ENCODE results near the gene ZNF428. TPM values are rescaled to one million over a fixed set of nuclear protein-coding genes. Genes with fewer than 3 reads are reported as not detected.
"Not testable (repeated sequence)": the region's sequence is repeated elsewhere in the genome, so short reads cannot be mapped to it uniquely, and the experiment has no call there.

Gene ZNF428
- total and polyA plus RNA-seq, 4 donors, result 27.9 to 95.3 (median 46.2) TPM

- TF ChIP-seq CTCF (IDR thresholded peaks at IDR 0.05; ENCODE audit: control extremely low read depth, extremely low read depth), result no peak
- Histone ChIP-seq H3K4me1 (ENCODE audit: control insufficient read depth in 5 of 5, insufficient read depth in 5 of 5, low read length in 5 of 5) (no peaks in the 10 kb centered on the region), H3K9me3 (ENCODE audit: control insufficient read depth in 4 of 4, insufficient read depth in 3 of 4, low read length in 3 of 4) (no peaks in the 10 kb centered on the region), H3K9ac (ENCODE audit: insufficient read depth in 1 of 2, low read length in 2 of 2) (no peak overlapping the region), H3K27me3 (ENCODE audit: control insufficient read depth in 3 of 3, insufficient read depth in 3 of 3, low read length in 2 of 3) (no peaks in the 10 kb centered on the region), H3K4me3 (no peak overlapping the region), H3K36me3 (ENCODE audit: control insufficient read depth in 4 of 4, insufficient read depth in 4 of 4, low read length in 4 of 4) (peaks cover 6 to 22% (median 12%) of the 10 kb centered on the region in 4 donors), H3K27ac (ENCODE audit: low read depth in 1 of 2, low read length in 1 of 2) (no peak overlapping the region)
- WGBS, 2 donors, result 92 to 95% methylated on average over 7 of the region's 7 CpGs
- no peak for DNase-seq
- ATAC-seq (ENCODE audit: insufficient read depth, low FRiP score), result no peak
Measured at GRCh38 chr19:43606569-43607229, 12.7 kb downstream of the ZNF428 start.

- H3K9ac ChIP-seq (ENCODE audit: insufficient read depth in 1 of 2, low read length in 2 of 2), result no peak overlapping the region
Measured at GRCh38 chr19:43605875-43606568, 13.4 kb downstream of the ZNF428 start.

GRCh38 chr19:43600326-43600725 is 19.1 kb downstream of the ZNF428 start:
- 84 to 86% methylated on average over 5 of the region's 5 CpGs for WGBS, 2 donors

More at GRCh38 chr19:43605875-43606568, 13.4 kb downstream of the ZNF428 start:
- ATAC-seq (ENCODE audit: insufficient read depth, low FRiP score) (no peak), DNase-seq (no peak)
- 87 to 88% methylated on average over 7 of the region's 7 CpGs for WGBS, 2 donors
- no peak for TF ChIP-seq CTCF (IDR thresholded peaks at IDR 0.05; ENCODE audit: control extremely low read depth, extremely low read depth)
- no peaks in the 10 kb centered on the region for H3K9me3 ChIP-seq (ENCODE audit: control insufficient read depth in 4 of 4, insufficient read depth in 3 of 4, low read length in 3 of 4)
- no peak overlapping the region for H3K4me3 ChIP-seq
- no peaks in the 10 kb centered on the region for H3K27me3 ChIP-seq (ENCODE audit: control insufficient read depth in 3 of 3, insufficient read depth in 3 of 3, low read length in 2 of 3)
- no peaks in the 10 kb centered on the region for H3K4me1 ChIP-seq (ENCODE audit: control insufficient read depth in 5 of 5, insufficient read depth in 5 of 5, low read length in 5 of 5)
- H3K36me3 ChIP-seq (ENCODE audit: control insufficient read depth in 4 of 4, insufficient read depth in 4 of 4, low read length in 4 of 4), result peaks cover 6 to 21% (median 14%) of the 10 kb centered on the region in 4 donors
- no peak overlapping the region for H3K27ac ChIP-seq (ENCODE audit: low read depth in 1 of 2, low read length in 1 of 2)

GRCh38 chr19:43599635-43600295 is 19.7 kb downstream of the ZNF428 start:
- no peaks in the 10 kb centered on the region for H3K27me3 ChIP-seq (ENCODE audit: control insufficient read depth in 3 of 3, insufficient read depth in 3 of 3, low read length in 2 of 3)

More at GRCh38 chr19:43600326-43600725, 19.1 kb downstream of the ZNF428 start:
- H3K27ac ChIP-seq (ENCODE audit: low read depth in 1 of 2, low read length in 1 of 2); ATAC-seq (ENCODE audit: insufficient read depth, low FRiP score); H3K9me3 ChIP-seq (ENCODE audit: control insufficient read depth in 4 of 4, insufficient read depth in 3 of 4, low read length in 3 of 4); DNase-seq; H3K27me3 ChIP-seq (ENCODE audit: control insufficient read depth in 3 of 3, insufficient read depth in 3 of 3, low read length in 2 of 3); H3K4me3 ChIP-seq; H3K9ac ChIP-seq (ENCODE audit: insufficient read depth in 1 of 2, low read length in 2 of 2): not testable (repeated sequence)
- Histone ChIP-seq H3K4me1 (ENCODE audit: control insufficient read depth in 5 of 5, insufficient read depth in 5 of 5, low read length in 5 of 5) (peaks cover 0 to 14% (median 6%) of the 10 kb centered on the region in 5 donors), H3K36me3 (ENCODE audit: control insufficient read depth in 4 of 4, insufficient read depth in 4 of 4, low read length in 4 of 4) (peaks cover 3 to 21% (median 6%) of the 10 kb centered on the region in 4 donors)

More at GRCh38 chr19:43599635-43600295, 19.7 kb downstream of the ZNF428 start:
- no peak for DNase-seq
- H3K9me3 ChIP-seq (ENCODE audit: control insufficient read depth in 4 of 4, insufficient read depth in 3 of 4, low read length in 3 of 4), result no peaks in the 10 kb centered on the region
- peaks cover 3 to 21% (median 6%) of the 10 kb centered on the region in 4 donors for H3K36me3 ChIP-seq (ENCODE audit: control insufficient read depth in 4 of 4, insufficient read depth in 4 of 4, low read length in 4 of 4)
- TF ChIP-seq CTCF (IDR thresholded peaks at IDR 0.05; ENCODE audit: control extremely low read depth, extremely low read depth), result no peak
- WGBS, 2 donors, result 83 to 95% methylated on average over 4 of the region's 4 CpGs
- peaks cover 0 to 17% (median 7%) of the 10 kb centered on the region in 5 donors for H3K4me1 ChIP-seq (ENCODE audit: control insufficient read depth in 5 of 5, insufficient read depth in 5 of 5, low read length in 5 of 5)
- H3K9ac ChIP-seq (ENCODE audit: insufficient read depth in 1 of 2, low read length in 2 of 2), result no peak overlapping the region
- no peak for ATAC-seq (ENCODE audit: insufficient read depth, low FRiP score)
- H3K27ac ChIP-seq (ENCODE audit: low read depth in 1 of 2, low read length in 1 of 2), result no peak overlapping the region
- no peak overlapping the region for H3K4me3 ChIP-seq

Data from lung (tissue), 12 donors.